Parathyroid adenoma (tissue), 2 donors: ENCODE measurements around the gene PLEKHF1.
A peak's percentile ranks its signal among the peaks of the same experiment; 100 is the strongest.

Experiments used
- H2AFZ ChIP-seq: fragments of 300-600 bp; sonication (generic); one replicate; pipeline ENCODE4 v1.7.0; 2017; ENCODE audit warnings: antibody characterized with exemption, mild to moderate bottlenecking
- H3K27ac ChIP-seq: fragments of 300-600 bp; sonication (generic); one replicate; pipeline ENCODE4 v1.7.0; 2017
- H3K27me3 ChIP-seq: fragments of 300-600 bp; sonication (generic); one replicate; pipeline ENCODE4 v1.7.0; 2017; ENCODE audit warnings: low read length; ENCODE audit not compliant: control insufficient read depth, insufficient read depth
- H3K36me3 ChIP-seq: fragments of 300-600 bp; sonication (generic); one replicate; pipeline ENCODE4 v1.7.0; 2017; ENCODE audit warnings: low read length; ENCODE audit not compliant: control insufficient read depth, insufficient read depth
- H3K4me1 ChIP-seq: fragments of 300-600 bp; sonication (generic); one replicate; pipeline ENCODE4 v1.7.0; 2017; ENCODE audit warnings: control low read depth
- H3K4me2 ChIP-seq: fragments of 300-600 bp; sonication (generic); one replicate; pipeline ENCODE4 v1.7.0; 2017; ENCODE audit warnings: low read length
- H3K4me3 ChIP-seq: fragments of 300-600 bp; sonication (generic); one replicate; pipeline ENCODE4 v1.7.0; 2017; ENCODE audit warnings: low read depth, low read length
- H3K79me2 ChIP-seq: fragments of 300-600 bp; sonication (generic); one replicate; pipeline ENCODE4 v1.7.0; 2017; ENCODE audit warnings: control low read depth
- H3K9ac ChIP-seq: fragments of 300-600 bp; sonication (generic); one replicate; pipeline ENCODE4 v1.7.0; 2017; ENCODE audit warnings: mild to moderate bottlenecking
- H3K9me3 ChIP-seq: fragments of 300-600 bp; sonication (generic); one replicate; pipeline ENCODE4 v1.7.0; 2017; ENCODE audit warnings: low read length; ENCODE audit not compliant: control insufficient read depth
- TF ChIP-seq, protein P1 (sequence below): fragments of 300-600 bp; sonication (generic); IDR thresholded peaks from one replicate; pipeline ENCODE4 v1.7.0; 2017; ENCODE audit warnings: antibody characterized with exemption, mild to moderate bottlenecking
- donor health status: primary hyperparathyroidism.

Gene PLEKHF1

DNA sequence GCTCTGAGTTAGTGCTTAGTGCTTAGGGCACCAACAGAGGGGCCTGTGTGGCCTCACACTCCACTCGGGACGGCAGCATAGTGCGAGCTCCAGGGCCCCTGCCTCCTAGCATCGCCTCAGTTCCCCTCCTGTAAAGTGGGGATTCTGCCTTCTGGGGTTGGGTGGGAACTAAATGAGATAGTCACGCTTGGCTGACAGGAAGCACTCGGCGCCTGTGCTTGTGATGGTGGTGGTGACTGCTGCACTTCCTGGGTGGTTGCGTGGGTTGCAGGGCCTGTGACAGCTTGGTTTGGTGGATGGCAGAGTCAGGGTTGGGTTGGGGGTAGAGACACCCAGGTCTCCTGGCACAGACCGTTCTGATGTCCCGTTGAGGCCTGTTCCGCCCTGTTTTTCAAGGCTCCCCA, 7.7 kb downstream of the PLEKHF1 start:
- Histone ChIP-seq H3K36me3 (no peaks in the 10 kb centered on the region), H3K4me1 (peaks cover 44% of the 10 kb centered on the region), H3K27me3 (no peaks in the 10 kb centered on the region), H3K4me3 (no peak overlapping the region), H3K4me2 (no peak overlapping the region), H3K9me3 (no peaks in the 10 kb centered on the region), H3K27ac (peak overlapping the region; percentile 87), H3K79me2 (peaks cover 41% of the 10 kb centered on the region), H2AFZ (no peak overlapping the region), H3K9ac (no peak overlapping the region)
- TF ChIP-seq, protein P1, sequence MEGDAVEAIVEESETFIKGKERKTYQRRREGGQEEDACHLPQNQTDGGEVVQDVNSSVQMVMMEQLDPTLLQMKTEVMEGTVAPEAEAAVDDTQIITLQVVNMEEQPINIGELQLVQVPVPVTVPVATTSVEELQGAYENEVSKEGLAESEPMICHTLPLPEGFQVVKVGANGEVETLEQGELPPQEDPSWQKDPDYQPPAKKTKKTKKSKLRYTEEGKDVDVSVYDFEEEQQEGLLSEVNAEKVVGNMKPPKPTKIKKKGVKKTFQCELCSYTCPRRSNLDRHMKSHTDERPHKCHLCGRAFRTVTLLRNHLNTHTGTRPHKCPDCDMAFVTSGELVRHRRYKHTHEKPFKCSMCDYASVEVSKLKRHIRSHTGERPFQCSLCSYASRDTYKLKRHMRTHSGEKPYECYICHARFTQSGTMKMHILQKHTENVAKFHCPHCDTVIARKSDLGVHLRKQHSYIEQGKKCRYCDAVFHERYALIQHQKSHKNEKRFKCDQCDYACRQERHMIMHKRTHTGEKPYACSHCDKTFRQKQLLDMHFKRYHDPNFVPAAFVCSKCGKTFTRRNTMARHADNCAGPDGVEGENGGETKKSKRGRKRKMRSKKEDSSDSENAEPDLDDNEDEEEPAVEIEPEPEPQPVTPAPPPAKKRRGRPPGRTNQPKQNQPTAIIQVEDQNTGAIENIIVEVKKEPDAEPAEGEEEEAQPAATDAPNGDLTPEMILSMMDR, result no peak

- H3K4me3 ChIP-seq, result no peak overlapping the region
- no peak overlapping the region for H3K9ac ChIP-seq
- H2AFZ ChIP-seq, result no peak overlapping the region
- H3K4me1 ChIP-seq, result peaks cover 43% of the 10 kb centered on the region
- no peaks in the 10 kb centered on the region for H3K36me3 ChIP-seq
- no peaks in the 10 kb centered on the region for H3K9me3 ChIP-seq
- H3K79me2 ChIP-seq, result peaks cover 43% of the 10 kb centered on the region
- no peak overlapping the region for H3K27ac ChIP-seq
- H3K4me2 ChIP-seq, result no peak overlapping the region
- H3K27me3 ChIP-seq, result no peaks in the 10 kb centered on the region
- TF ChIP-seq, protein P1, result no peak
These were observed 8.4 kb downstream of the PLEKHF1 start for GRCh38 chr19:29673451-29674371.

DNA sequence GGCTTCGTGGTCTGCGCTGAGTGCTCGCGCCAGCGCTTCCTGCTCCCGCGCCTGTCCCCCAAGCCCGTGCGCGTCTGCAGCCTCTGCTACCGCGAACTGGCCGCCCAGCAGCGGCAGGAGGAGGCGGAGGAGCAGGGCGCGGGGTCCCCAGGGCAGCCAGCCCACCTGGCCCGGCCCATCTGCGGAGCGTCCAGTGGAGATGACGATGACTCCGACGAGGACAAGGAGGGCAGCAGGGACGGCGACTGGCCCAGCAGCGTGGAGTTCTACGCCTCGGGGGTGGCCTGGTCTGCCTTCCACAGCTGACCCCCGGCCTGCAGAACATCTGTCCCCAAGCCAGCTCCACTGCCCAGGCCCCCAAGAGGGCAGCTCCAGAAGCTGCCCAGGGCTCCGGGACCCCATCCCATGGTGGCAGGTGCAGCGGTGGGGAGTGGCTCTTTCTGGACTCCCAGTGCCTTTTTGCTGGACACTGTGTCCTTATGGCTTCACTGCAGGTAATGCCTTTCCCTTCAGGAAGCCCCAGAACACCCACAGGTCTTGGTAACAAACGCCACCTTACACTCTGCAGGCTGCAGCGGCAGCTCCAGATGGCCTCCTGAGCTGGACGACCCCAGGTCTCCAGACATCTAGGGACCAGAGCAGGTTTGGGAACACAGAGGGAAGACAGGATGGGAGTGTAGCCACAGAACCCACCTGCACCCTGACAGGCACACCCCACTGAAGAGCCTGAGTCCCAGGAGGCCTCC, 9.3 kb downstream of the PLEKHF1 start:
- H3K4me1 ChIP-seq, result peaks cover 41% of the 10 kb centered on the region
- no peaks in the 10 kb centered on the region for H3K27me3 ChIP-seq
- no peak overlapping the region for H3K4me3 ChIP-seq
- TF ChIP-seq, protein P1, result no peak
- H3K4me2 ChIP-seq, result no peak overlapping the region
- H3K79me2 ChIP-seq, result peaks cover 35% of the 10 kb centered on the region
- H3K36me3 ChIP-seq, result no peaks in the 10 kb centered on the region
- H2AFZ ChIP-seq, result no peak overlapping the region
- H3K9me3 ChIP-seq, result no peaks in the 10 kb centered on the region
- no peak overlapping the region for H3K9ac ChIP-seq
- H3K27ac ChIP-seq, result no peak overlapping the region

GRCh38 chr19:29675120-29675649, 9.9 kb downstream of the PLEKHF1 start:
- Histone ChIP-seq H3K9me3 (no peaks in the 10 kb centered on the region), H3K27ac (no peak overlapping the region), H3K9ac (no peak overlapping the region), H3K4me2 (no peak overlapping the region), H3K4me3 (no peak overlapping the region), H3K36me3 (no peaks in the 10 kb centered on the region), H3K27me3 (no peaks in the 10 kb centered on the region), H3K79me2 (peaks cover 30% of the 10 kb centered on the region), H3K4me1 (peaks cover 41% of the 10 kb centered on the region), H2AFZ (no peak overlapping the region)
- TF ChIP-seq, protein P1, result no peak
